ENCODE results near the gene SLC30A2. TPM values are rescaled to one million over a fixed set of nuclear protein-coding genes. Genes with fewer than 3 reads are reported as not detected.
A peak's percentile ranks its signal among the peaks of the same experiment; 100 is the strongest.

Gene SLC30A2
- total and polyA plus RNA-seq, 9 of the 15 experiments (the other 6 are each of a cell fraction or from before 2014, with no cell fraction given): 0.01 to 0.18 (median 0.06) TPM; not detected in 3

- TF ChIP-seq RAD51 (IDR thresholded peaks at IDR 0.05; ENCODE audit: borderline replicate concordance, low read depth) (no peak), RREB1 (CRISPR knock-in tag; IDR thresholded peaks at IDR 0.05) (0 out of 2 replicates have a peak, but pooled peaks have one; percentile 20), SLC30A9 (CRISPR knock-in tag; IDR thresholded peaks at IDR 0.05) (no peak), YBX1 (IDR thresholded peaks at IDR 0.05) (no peak), C11orf30 (IDR thresholded peaks at IDR 0.05; ENCODE audit: low read depth) (no peak), RBM39 (optimal IDR thresholded peaks at IDR 0.05; ENCODE audit: low read depth, low read length) (no peak), DMBX1 (CRISPR knock-in tag; IDR thresholded peaks at IDR 0.05; ENCODE audit: borderline replicate concordance) (0 out of 2 replicates have a peak, but pooled peaks have one; percentile 16), ZNF785 (CRISPR knock-in tag; IDR thresholded peaks at IDR 0.05) (no peak), FOSL1 (tag; conservative IDR thresholded peaks at IDR 0.05) (peak; percentile 84)
- TF ChIP-seq, protein P1, sequence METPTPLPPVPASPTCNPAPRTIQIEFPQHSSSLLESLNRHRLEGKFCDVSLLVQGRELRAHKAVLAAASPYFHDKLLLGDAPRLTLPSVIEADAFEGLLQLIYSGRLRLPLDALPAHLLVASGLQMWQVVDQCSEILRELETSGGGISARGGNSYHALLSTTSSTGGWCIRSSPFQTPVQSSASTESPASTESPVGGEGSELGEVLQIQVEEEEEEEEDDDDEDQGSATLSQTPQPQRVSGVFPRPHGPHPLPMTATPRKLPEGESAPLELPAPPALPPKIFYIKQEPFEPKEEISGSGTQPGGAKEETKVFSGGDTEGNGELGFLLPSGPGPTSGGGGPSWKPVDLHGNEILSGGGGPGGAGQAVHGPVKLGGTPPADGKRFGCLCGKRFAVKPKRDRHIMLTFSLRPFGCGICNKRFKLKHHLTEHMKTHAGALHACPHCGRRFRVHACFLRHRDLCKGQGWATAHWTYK (CRISPR knock-in tag; IDR thresholded peaks at IDR 0.05): no peak
- TF ChIP-seq, protein P2, sequence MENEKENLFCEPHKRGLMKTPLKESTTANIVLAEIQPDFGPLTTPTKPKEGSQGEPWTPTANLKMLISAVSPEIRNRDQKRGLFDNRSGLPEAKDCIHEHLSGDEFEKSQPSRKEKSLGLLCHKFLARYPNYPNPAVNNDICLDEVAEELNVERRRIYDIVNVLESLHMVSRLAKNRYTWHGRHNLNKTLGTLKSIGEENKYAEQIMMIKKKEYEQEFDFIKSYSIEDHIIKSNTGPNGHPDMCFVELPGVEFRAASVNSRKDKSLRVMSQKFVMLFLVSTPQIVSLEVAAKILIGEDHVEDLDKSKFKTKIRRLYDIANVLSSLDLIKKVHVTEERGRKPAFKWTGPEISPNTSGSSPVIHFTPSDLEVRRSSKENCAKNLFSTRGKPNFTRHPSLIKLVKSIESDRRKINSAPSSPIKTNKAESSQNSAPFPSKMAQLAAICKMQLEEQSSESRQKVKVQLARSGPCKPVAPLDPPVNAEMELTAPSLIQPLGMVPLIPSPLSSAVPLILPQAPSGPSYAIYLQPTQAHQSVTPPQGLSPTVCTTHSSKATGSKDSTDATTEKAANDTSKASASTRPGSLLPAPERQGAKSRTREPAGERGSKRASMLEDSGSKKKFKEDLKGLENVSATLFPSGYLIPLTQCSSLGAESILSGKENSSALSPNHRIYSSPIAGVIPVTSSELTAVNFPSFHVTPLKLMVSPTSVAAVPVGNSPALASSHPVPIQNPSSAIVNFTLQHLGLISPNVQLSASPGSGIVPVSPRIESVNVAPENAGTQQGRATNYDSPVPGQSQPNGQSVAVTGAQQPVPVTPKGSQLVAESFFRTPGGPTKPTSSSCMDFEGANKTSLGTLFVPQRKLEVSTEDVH (IDR thresholded peaks at IDR 0.05; ENCODE audit: low read depth, partially characterized antibody): no peak
- TF ChIP-seq, protein P3, sequence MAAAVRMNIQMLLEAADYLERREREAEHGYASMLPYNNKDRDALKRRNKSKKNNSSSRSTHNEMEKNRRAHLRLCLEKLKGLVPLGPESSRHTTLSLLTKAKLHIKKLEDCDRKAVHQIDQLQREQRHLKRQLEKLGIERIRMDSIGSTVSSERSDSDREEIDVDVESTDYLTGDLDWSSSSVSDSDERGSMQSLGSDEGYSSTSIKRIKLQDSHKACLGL (CRISPR knock-in tag; IDR thresholded peaks at IDR 0.05; ENCODE audit: borderline replicate concordance, poor library complexity, severe bottlenecking): no peak
- TF ChIP-seq, protein P4, sequence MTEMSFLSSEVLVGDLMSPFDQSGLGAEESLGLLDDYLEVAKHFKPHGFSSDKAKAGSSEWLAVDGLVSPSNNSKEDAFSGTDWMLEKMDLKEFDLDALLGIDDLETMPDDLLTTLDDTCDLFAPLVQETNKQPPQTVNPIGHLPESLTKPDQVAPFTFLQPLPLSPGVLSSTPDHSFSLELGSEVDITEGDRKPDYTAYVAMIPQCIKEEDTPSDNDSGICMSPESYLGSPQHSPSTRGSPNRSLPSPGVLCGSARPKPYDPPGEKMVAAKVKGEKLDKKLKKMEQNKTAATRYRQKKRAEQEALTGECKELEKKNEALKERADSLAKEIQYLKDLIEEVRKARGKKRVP (CRISPR knock-in tag; IDR thresholded peaks at IDR 0.05): peak; percentile 55; the same call in 1 of the 2 replicates
- TF ChIP-seq, protein P5, sequence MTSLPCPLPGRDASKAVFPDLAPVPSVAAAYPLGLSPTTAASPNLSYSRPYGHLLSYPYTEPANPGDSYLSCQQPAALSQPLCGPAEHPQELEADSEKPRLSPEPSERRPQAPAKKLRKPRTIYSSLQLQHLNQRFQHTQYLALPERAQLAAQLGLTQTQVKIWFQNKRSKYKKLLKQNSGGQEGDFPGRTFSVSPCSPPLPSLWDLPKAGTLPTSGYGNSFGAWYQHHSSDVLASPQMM (CRISPR knock-in tag; IDR thresholded peaks at IDR 0.05): no peak
Measured at GRCh38 chr1:26035959-26036755, 9.8 kb downstream of the SLC30A2 start (continued).
